Chondrocyte (in vitro differentiated cells): Measurements from ENCODE around the gene APLF. TPM values are rescaled to one million over a fixed set of nuclear protein-coding genes. Genes with fewer than 3 reads are reported as not detected.

Experiments used
- DNase-seq: peaks from one replicate; pipeline ENCODE4 v3.0.0; 2021; ENCODE audit warnings: mixed read lengths, low spot score
- H3K27ac Mint-ChIP-seq: one replicate; pipeline ENCODE4 v1.8.0; 2021; ENCODE audit warnings: mild to moderate bottlenecking, moderate library complexity, mixed read lengths; ENCODE audit not compliant: unreplicated experiment
- H3K27me3 Mint-ChIP-seq: 2 replicates; pipeline ENCODE4 v1.8.0; 2021; ENCODE audit warnings: low read depth, mixed read lengths
- H3K36me3 Mint-ChIP-seq: 2 replicates; pipeline ENCODE4 v1.8.0; 2021; ENCODE audit warnings: low read depth, mixed read lengths
- H3K4me1 Mint-ChIP-seq: 2 replicates; pipeline ENCODE4 v1.8.0; 2021; ENCODE audit warnings: low read depth, mild to moderate bottlenecking, mixed read lengths
- H3K4me3 Mint-ChIP-seq: one replicate; pipeline ENCODE4 v1.8.0; 2021; ENCODE audit warnings: mild to moderate bottlenecking, moderate library complexity, mixed read lengths; ENCODE audit not compliant: unreplicated experiment
- H3K9me3 Mint-ChIP-seq: 2 replicates; pipeline ENCODE4 v1.8.0; 2021; ENCODE audit warnings: low read depth, mixed read lengths
- total RNA-seq: library from RNA; stranded (reverse); gene quantifications from 3 replicates; pipeline ENCODE4 v1.2.1, GENCODE V29; 2021
- TF ChIP-seq, protein P1 (sequence below): fragments of 200-600 bp; sonication (generic); IDR thresholded peaks from 2 replicates; pipeline ENCODE4 v1.5.0; 2021; ENCODE audit warnings: antibody characterized with exemption, mild to moderate bottlenecking, moderate library complexity

The APLF gene
- total RNA-seq, 1 donor from 2014 or later = 3.9 TPM

GRCh38 chr2:68606759-68607158 lies 139.4 kb downstream of the APLF start:
- no peak for DNase-seq
- Mint-ChIP-seq H3K27me3 (no peaks in the 10 kb centered on the region), H3K36me3 (peaks cover 2% of the 10 kb centered on the region), H3K27ac (no peak overlapping the region), H3K4me3 (no peak overlapping the region), H3K4me1 (no peaks in the 10 kb centered on the region), H3K9me3 (peaks cover 48% of the 10 kb centered on the region)
- TF ChIP-seq, protein P1, sequence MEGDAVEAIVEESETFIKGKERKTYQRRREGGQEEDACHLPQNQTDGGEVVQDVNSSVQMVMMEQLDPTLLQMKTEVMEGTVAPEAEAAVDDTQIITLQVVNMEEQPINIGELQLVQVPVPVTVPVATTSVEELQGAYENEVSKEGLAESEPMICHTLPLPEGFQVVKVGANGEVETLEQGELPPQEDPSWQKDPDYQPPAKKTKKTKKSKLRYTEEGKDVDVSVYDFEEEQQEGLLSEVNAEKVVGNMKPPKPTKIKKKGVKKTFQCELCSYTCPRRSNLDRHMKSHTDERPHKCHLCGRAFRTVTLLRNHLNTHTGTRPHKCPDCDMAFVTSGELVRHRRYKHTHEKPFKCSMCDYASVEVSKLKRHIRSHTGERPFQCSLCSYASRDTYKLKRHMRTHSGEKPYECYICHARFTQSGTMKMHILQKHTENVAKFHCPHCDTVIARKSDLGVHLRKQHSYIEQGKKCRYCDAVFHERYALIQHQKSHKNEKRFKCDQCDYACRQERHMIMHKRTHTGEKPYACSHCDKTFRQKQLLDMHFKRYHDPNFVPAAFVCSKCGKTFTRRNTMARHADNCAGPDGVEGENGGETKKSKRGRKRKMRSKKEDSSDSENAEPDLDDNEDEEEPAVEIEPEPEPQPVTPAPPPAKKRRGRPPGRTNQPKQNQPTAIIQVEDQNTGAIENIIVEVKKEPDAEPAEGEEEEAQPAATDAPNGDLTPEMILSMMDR = no peak

DNA sequence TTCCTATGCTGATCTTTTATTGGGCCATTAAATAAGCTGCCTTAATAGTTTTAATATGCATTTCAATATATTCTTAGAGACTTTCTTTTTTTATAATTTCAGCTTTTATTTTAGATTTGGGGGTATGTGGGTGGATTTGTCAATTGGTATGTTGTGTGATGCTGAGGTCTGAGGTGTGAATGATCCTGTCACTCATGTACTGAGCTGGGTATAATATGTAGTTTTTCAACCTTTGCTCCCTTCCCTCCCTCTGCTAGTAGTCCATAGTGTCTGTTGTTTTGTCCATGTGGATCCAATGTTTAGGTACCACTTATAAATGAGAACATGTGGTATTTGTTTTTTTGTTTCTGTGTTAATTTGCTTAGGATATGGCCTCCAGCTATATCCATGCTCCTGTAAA lies 140.5 kb downstream of the APLF start:
- H3K4me1 Mint-ChIP-seq = no peaks in the 10 kb centered on the region
- no peak for DNase-seq
- H3K4me3 Mint-ChIP-seq = no peak overlapping the region
- H3K36me3 Mint-ChIP-seq = no peaks in the 10 kb centered on the region
- H3K9me3 Mint-ChIP-seq = peaks cover 45% of the 10 kb centered on the region
- no peak overlapping the region for H3K27ac Mint-ChIP-seq
- TF ChIP-seq, protein P1 = no peak
- H3K27me3 Mint-ChIP-seq = no peaks in the 10 kb centered on the region

DNA sequence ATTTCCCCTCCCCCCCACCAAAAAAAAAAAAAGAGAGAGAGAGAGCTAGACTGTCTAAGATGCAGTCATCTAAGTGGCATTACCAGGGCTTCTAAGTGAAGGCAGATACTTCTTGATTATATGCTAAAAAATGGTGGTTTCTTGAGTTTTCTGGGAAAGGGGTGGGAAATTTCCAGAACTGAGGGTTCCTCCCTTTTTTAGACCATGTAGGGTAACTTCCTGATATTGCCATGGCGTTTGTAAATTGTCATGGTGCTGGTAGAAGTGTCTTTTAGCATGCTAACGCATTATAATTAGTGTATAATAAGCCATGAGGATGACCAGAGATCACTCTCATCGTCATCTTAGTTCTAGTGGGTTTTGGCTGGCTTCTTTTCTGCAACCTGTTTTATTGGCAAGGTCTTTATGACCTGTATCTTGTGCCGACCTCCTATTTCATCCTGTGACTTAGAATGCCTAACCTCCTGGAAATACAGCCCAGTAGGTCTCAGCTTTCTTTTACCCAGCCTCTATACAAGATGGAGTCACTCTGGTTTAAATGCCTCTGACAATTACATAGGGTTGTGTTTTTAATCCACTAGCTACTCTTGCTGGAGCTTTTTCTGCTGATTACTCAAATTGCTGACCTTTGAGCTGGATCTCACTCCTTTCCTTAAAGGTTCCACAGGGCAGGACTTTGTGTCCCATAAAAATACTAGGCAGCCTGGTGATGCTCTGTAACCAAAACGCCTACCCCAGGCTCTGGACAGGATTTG lies 145.6 kb downstream of the APLF start:
- TF ChIP-seq, protein P1 = no peak
- H3K9me3 Mint-ChIP-seq = peaks cover 26% of the 10 kb centered on the region
- no peak for DNase-seq
- H3K36me3 Mint-ChIP-seq = peaks cover 2% of the 10 kb centered on the region
- no peak overlapping the region for H3K27ac Mint-ChIP-seq
- no peaks in the 10 kb centered on the region for H3K27me3 Mint-ChIP-seq
- no peak overlapping the region for H3K4me3 Mint-ChIP-seq
- H3K4me1 Mint-ChIP-seq = no peaks in the 10 kb centered on the region

GRCh38 chr2:68620772-68621171 lies 153.4 kb downstream of the APLF start:
- no peaks in the 10 kb centered on the region for H3K36me3 Mint-ChIP-seq
- no peaks in the 10 kb centered on the region for H3K4me1 Mint-ChIP-seq
- no peak overlapping the region for H3K4me3 Mint-ChIP-seq
- no peaks in the 10 kb centered on the region for H3K27me3 Mint-ChIP-seq
- TF ChIP-seq, protein P1 = no peak
- H3K9me3 Mint-ChIP-seq = peaks cover 16% of the 10 kb centered on the region
- no peak overlapping the region for H3K27ac Mint-ChIP-seq
- no peak for DNase-seq

GRCh38 chr2:68623820-68624219 lies 156.4 kb downstream of the APLF start:
- Mint-ChIP-seq H3K4me3 (no peak overlapping the region), H3K27me3 (peaks cover 4% of the 10 kb centered on the region), H3K4me1 (no peaks in the 10 kb centered on the region), H3K9me3 (peaks cover 17% of the 10 kb centered on the region), H3K27ac (no peak overlapping the region), H3K36me3 (peaks cover under 1% of the 10 kb centered on the region)
- TF ChIP-seq, protein P1 = no peak
- no peak for DNase-seq
